Measurements from ENCODE around the gene TRAF2.
"Not testable (repeated sequence)": the region's sequence is repeated elsewhere in the genome, so short reads cannot be mapped to it uniquely, and the experiment has no call there.

The TRAF2 gene, protein sequence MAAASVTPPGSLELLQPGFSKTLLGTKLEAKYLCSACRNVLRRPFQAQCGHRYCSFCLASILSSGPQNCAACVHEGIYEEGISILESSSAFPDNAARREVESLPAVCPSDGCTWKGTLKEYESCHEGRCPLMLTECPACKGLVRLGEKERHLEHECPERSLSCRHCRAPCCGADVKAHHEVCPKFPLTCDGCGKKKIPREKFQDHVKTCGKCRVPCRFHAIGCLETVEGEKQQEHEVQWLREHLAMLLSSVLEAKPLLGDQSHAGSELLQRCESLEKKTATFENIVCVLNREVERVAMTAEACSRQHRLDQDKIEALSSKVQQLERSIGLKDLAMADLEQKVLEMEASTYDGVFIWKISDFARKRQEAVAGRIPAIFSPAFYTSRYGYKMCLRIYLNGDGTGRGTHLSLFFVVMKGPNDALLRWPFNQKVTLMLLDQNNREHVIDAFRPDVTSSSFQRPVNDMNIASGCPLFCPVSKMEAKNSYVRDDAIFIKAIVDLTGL

GRCh38 chr9:136885950-136886578 lies at the start of gene TRAF2:
Gene TRAF2, plus strand, starts transcription at chr9:136886516. Its CDS starts 12,225 bp downstream, at chr9:136898741.
- DNase-seq: peak; percentile 93

- no peak for DNase-seq
Measured at GRCh38 chr9:136837146-136837855, 49.0 kb upstream of the TRAF2 start.

- DNase-seq: not testable (repeated sequence)
Measured at GRCh38 chr9:136837856-136838277, 48.4 kb upstream of the TRAF2 start.

- no peak for DNase-seq
Measured at GRCh38 chr9:136838314-136839228, 47.7 kb upstream of the TRAF2 start.

DNA sequence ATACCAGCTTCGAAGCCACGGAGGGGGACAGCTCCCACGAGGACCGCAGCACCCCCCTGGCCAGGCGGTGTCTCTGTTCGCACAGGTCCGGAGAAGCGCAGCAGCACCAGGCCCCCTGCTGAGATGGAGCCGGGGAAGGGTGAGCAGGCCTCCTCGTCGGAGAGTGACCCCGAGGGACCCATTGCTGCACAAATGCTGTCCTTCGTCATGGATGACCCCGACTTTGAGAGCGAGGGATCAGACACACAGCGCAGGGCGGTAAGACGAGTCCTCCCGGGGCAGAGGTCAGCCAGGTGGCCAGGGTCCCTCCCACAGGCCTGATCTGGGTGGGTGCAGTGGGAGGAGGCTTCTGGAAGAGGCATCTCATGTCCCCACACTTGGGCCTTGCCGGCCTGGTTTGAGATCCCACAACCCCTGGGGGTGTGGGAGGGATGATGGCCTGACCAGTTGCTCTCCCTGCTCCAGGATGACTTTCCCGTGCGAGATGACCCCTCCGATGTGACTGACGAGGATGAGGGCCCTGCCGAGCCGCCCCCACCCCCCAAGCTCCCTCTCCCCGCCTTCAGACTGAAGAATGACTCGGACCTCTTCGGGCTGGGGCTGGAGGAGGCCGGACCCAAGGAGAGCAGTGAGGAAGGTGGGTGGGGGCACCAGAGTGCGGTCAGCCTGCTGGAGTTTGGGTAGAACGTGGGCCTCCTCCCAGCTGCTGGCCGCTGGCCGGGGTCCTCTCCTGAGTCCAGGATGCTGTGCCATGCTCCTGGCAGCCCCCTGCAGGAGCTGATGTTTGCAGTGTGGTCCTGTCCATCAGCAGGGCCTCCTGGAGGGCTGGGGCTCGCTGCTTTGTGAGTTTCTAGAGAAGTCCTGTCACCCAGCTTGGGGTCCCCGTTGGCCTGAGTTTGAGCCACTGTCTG lies 46.8 kb upstream of the TRAF2 start:
- no peak for DNase-seq

DNA sequence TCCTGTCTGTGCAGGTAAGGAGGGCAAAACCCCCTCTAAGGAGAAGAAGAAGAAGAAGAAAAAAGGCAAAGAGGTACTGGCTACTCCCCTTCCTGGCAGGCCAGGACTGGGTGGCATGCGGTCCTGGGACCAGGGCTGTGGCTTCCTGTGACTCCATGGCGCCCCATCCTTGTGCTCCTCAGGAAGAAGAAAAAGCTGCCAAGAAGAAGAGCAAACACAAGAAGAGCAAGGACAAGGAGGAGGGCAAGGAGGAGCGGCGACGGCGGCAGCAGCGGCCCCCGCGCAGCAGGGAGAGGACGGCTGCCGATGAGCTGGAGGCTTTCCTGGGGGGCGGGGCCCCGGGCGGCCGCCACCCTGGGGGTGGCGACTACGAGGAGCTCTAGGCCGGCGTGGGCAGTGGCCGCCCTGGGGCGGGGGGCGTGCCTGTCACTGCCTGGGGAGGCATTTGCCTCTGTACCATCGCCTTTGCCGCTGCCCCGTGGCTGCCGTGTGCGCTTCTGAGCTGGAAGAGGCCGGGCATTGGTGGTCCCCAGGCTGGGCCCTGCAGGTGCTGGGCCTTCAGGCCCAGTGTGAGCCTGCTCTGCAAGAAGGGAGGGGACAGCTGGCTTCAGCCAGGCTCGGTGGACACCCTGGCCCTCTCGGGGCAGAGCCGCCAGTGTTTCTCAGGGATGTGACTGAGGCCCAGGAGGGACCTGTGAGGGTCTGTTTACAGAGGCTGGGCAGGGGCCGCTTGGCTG lies 46.0 kb upstream of the TRAF2 start:
- DNase-seq: no peak

DNA sequence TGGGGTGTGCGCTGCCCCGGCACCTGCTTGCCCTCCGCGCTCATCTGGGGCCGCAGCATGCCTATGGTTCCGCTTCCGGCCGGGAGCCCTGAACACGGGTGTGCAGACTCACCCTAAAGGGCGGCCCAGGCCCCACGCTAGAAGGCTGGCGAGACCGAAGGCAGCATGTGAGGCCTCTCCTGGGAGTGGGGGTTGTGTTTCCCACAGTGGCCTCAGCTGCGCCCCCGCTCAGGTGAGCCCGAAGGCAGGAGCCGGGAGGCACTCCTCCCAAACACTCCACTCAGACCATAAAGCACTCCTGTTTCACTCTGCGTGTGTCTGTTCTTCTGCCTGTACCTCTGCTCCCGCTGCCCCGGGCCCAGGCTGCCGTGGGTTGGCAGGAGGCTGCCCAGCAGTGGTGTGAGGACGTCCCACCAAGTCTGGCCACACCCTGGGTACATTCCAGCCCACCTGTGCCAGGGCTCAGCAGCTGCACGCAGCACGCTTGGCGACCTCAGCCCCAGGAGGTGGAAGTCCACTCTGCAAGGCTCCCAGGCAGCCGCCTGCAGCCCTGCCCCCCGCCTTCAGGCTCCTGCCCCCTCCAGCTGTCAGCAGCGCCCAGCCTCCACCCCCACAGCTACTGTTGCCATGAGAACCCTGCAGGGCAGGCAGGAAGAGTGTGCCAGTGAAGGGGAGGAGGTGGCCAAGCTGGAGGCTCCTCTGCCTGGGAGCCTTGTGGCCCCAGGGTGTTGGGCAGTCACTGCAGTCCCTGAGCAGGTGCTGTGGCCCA lies 45.3 kb upstream of the TRAF2 start:
- DNase-seq: no peak

GRCh38 chr9:136841646-136842379 lies 44.5 kb upstream of the TRAF2 start:
- not testable (repeated sequence) for DNase-seq

DNA sequence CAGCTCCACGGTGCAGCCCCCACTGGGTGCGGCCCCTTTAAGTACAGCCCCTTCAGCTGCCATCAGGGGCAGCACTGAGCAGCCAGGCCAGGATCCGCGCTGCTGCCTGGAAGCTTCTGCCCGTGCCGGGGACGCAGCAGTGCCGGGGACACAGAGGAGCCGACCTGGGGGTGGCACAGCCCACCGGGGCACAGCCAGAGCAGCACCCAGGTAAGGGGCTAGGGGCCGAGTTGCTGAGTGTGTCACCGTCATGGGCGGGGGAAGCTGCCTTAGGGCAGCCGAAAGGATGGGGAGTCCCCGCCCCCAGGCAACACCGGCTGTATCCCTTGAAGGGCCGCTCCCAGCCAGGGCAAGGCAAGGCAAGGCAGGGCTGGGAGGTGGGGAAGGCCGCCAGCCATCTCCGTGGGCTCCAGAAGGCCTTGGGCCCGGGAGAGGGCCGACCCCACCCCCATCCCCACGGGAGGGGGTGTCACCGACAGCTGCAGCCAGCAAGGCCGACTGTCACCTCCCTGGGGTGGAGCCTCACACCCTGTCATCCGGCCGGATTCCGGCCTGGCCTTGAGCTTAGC lies 43.9 kb upstream of the TRAF2 start, which contains the start of gene AJM1:
Gene AJM1 (plus strand): TSS at position 99 of the 569 bp plus-strand sequence. CDS start 1,937 bp downstream, outside the sequence.
- peak; percentile 25 for DNase-seq

DNA sequence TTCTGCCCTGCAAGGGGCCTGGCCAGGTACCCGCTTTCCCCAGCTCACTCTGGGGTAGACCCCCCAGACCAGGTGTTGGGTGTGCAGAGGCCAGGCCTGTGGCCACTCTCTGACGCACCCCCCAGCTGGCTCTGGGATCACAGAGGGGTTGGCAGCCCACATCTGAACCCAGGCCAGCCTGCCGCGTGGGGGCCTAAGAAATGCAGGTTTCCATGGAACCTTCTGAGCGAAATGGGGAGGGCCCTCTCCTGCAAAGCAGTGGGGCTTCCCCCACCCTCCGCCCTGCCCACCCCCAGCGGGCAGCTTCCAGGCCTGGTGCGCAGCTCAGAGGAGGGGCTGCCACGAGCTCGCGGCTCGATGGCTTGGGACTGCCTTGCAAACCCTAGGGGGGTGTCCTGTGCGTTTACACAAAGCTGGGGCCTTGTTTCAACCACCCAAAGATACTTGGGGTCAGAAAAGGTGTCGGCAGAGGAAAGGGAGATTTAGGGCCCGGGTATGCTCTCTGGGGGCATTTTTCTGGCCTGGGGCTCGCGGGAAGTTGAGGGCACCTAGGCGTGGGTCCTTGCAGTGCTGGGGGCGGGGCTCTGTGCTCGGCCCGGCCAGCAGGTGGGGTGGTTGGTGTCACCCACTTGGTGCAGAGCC lies 43.0 kb upstream of the TRAF2 start:
- not testable (repeated sequence) for DNase-seq

GRCh38 chr9:136843801-136844740 lies 42.2 kb upstream of the TRAF2 start:
- not testable (repeated sequence) for DNase-seq

DNA sequence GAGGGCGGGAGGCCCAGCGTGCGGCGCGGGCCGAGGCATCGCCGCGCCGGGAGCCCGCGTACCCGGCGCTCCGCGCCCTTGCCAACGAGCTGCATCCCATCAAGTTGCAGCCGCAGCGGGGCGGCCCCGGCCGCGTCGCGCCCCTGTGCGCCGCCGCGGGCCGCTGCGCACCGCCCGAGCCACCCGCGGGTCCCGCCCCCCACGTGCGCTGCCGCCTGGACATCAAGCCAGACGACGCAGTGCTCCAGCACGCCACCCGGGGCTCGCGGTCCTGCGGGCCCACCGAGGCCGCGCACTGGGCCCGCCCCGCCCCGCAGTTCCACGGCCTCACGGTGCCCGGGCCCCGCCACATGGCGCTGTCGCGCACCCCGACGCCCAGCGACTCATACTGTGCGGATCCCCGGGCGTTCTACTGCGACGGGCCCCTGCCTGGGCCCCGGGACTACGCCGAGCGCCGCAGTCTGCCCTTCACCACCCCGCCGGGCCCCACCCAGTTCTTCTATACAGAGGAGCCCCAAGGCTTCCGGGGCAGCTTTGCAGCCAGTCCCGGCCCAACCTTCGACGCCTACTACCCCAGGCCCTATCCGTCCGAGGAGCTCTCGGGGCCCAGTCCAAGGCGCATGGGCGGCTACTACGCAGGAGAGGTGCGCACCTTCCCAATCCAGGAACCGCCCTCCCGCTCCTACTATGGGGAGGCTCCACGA lies 41.4 kb upstream of the TRAF2 start:
- DNase-seq: no peak

DNA sequence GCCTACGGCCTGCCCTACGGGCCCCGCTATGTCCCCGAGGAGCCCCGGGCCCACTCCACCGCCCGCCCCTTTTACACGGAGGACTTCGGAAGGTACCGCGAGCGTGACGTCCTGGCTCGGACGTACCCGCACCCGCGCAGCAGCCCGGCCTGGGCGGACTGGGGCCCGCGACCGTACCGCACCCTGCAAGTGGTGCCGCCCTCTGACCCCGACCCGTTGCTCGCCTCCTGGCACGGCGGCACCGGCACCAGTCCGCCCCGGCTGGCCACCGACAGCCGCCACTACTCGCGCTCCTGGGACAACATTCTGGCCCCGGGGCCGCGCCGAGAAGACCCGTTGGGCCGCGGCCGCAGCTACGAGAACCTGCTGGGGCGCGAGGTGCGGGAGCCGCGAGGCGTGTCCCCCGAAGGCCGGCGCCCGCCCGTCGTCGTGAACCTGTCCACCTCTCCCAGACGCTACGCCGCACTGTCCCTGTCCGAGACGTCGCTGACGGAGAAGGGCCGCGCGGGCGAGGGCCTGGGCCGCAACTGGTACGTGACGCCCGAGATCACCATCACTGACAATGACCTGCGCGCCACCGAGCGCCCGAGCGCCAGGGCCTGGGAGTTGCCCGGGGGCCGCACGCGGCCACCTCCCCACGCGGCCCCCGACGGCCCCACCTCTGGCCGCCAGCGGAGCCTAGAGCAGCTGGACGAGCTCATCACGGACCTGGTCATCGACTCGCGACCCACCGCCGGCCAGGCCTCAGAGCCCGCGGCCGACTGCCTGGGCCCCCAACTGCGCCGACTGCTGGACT lies 40.7 kb upstream of the TRAF2 start:
- no peak for DNase-seq

DNA sequence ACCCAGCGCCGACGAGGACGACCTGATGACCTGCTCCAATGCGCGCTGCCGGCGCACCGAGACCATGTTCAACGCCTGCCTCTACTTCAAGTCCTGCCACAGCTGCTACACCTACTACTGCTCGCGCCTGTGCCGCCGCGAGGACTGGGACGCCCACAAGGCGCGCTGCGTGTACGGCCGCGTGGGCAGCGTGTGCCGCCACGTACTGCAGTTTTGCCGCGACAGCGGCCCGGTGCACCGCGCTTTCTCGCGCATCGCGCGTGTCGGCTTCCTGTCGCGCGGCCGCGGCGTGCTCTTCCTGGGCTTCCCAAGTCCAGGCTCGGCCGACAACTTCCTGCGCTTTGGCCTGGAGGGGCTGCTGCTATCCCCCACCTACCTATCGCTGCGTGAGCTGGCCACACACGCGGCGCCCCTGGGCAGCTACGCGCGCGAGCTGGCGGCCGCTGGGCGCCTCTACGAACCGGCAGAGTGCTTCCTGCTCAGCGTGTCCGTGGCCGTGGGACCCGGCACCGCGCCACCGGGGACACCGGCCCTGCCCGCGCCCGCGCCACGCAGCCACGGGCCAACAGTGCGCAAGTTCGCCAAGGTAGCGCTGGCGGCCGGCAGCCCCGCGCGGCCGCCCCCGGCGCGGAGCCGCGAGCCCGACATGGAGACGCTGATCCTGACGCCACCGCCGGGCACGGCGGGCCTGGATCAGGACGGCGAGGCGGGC lies 39.8 kb upstream of the TRAF2 start:
- DNase-seq: no peak
